Measurements from ENCODE around the gene MGAT4A.
"Not testable (repeated sequence)": the region's sequence is repeated elsewhere in the genome, so short reads cannot be mapped to it uniquely, and the experiment has no call there.

Gene MGAT4A

GRCh38 chr2:98759827-98760625 lies 29.1 kb upstream of the MGAT4A start:
- no peak for DNase-seq (ENCODE audit: low read depth)

GRCh38 chr2:98759338-98759737 lies 28.4 kb upstream of the MGAT4A start:
- no peak for DNase-seq (ENCODE audit: low read depth)

DNA sequence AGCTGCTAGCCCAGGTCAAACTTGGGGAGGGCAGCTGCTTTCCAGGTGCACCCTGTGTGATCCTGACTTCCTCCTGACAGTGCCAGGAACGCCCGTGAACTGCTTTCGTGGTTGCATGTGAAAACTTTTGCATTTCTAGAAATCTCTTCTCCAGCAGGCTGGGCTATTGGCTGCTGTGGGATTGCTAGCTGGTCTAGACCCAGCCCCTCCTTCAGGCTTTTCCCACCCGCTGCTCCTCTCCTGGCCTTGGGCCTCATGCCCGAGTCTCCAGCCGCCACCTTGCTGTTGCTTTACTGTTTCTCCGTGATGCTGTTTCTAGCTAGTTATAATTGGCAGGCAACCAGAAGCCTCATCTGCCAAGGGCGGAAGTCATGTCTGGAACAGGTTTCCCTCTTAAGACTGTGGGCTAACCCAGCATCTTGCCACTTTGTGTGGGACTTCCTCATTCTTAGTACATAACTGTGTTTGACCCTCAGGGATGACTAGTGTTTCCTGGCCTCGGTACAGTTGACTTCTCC lies 27.0 kb upstream of the MGAT4A start:
- DNase-seq (ENCODE audit: low read depth), result no peak

DNA sequence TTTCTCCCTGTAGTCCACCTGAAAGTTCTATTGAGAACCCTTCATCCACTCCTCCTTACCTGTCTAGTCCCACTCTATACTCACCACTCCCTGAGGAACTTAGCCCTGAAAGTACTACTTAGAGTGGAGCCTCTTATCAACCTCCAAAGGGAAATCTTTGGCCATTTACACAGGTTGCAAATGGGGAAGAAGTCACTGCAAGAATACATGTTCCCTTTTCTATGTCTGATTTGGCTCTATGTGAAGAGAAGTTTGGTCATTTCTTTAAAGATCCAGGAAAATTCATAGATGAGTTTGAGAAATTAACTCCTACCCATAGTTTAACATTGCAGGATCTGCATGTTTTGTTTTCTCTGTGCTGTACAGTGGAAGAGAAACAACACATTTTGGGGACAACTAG lies 22.9 kb upstream of the MGAT4A start:
- no peak for DNase-seq (ENCODE audit: low read depth)

- DNase-seq (ENCODE audit: low read depth), result not testable (repeated sequence)
Measured at GRCh38 chr2:98752711-98753110, 21.8 kb upstream of the MGAT4A start.

DNA sequence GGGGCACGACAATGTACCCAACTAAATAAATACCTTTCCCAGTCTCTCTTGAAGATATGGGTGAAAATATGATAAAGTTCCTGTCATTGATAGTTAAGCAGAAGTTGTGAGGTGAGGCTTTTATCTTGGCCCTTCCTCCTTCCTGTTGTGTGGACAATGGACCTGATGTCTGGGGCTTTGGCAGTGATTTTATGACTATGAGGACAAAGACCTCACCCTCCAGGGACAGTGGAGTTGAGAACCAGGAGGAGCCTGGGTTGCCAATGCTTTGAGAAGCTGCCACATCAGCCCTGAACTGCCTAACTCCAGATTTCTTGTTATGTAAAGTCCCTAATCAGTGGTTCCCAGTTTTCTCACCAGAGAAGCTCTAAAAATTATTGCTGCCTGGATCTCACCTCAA lies 20.8 kb upstream of the MGAT4A start:
- DNase-seq (ENCODE audit: low read depth), result no peak

DNA sequence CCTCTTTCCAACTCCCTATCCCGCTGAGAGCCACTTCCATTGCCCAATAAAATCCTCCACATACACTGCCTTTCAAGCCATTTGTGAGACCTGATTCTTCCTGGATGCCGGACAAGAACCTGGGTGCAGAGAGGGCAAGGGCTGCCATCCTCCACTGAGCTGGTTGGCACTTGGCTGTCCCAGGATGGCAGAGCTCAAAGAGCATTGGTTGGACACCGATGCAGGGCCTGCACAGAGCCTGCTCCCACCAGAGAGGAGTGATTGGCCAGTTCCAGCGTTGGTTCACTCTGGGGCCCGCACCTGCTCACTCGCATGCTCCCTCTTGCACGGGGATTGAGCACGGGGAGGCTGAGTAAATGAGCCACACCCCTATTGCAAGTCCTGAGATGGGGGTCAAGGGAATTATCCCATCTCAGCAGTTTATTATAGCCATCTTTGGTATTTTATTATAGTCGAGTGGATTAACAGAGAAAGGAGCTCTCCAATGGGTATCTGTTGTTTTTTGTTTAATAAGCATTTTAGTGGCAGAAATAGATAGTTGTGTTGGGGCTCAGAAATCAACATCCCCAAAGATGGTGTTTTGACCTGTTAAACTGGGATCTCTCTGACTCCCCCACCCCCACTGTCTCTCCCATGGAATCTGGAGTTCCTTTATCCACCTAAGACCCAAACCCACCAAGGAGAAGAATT lies 19.8 kb upstream of the MGAT4A start:
- DNase-seq (ENCODE audit: low read depth), result no peak

- no peak for DNase-seq (ENCODE audit: low read depth)
Measured at GRCh38 chr2:98749066-98749450, 18.1 kb upstream of the MGAT4A start.

DNA sequence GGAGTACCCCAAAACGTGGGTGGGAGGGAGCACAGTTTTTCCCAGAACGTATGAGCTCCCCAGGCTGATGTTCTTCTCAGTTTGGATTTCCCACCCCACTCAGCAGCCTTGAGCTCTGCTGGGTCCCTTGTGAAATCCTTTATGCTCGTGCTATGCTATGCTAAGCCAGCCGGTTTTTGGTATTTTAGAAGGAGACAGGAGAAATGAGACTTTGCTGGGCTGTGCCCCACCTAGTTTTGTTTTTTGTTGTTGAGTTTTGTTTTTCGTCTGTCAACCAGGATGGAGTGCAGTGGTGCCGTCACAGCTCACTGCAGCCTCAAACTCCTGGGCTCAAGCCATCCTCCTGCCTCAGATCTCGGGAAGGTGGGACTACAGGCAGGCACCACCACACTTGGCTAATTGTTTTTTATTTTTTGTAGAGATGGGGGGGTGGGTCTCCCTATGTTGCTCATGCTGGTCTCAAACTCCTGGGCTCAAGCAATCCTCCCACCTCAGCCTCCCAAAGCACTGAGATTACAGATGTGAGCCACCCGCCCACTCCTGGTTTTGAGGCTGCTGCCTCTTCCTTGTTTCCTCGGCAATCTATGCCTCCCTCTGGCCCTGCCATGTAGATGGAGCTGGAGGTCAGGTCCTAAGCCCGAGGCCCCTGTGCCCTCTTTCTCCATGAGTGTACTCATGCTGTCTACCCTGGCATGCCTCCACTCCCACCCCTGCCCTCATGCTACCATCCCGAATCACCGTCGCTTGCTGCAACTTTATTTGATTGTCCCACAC lies 17.5 kb upstream of the MGAT4A start:
- no peak for DNase-seq (ENCODE audit: low read depth)

- DNase-seq (ENCODE audit: low read depth), result no peak
Measured at GRCh38 chr2:98747888-98748287, 17.0 kb upstream of the MGAT4A start.

GRCh38 chr2:98746426-98746825 lies 15.5 kb upstream of the MGAT4A start:
- DNase-seq (ENCODE audit: low read depth), result no peak

DNA sequence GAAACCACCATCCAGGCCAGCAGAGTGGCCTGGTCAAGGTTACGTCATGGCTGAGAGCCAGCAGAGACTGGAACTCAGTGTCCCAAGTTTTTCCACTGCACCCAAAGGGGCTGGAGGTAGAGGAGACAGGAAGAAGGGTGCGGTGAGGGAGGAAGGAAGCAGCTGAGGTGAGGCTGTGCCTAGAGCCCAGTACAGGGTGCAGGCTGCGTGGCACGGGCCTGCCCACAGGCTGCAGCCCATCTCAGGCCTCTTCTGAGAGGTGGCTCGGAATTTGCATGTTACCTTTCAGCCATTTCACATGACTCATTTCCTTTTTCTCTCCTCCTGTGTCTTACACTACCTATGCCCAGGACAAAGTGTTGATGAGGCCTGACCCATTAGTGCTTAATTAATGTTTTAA lies 13.7 kb upstream of the MGAT4A start:
- no peak for DNase-seq (ENCODE audit: low read depth)

DNA sequence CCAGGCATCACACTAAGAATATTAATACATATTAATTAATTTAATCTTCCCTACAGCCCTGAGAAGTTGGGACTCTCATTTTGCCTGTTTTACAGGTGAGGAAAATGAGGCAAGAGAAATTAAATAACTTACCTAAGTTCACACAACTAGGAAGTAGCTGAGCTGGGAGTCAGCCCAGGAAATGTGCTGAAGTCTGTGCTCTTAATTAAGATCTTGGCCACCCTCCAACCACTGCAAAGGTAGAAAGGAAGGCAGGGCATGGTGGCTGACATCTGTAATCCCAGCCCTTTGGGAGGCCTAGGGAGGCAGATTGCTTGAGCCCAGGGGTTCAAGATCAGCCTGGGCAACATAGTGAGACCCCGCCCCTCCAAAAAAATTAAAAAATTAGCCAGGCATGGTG lies 12.9 kb upstream of the MGAT4A start:
- no peak for DNase-seq (ENCODE audit: low read depth)

- DNase-seq (ENCODE audit: low read depth), result no peak
Measured at GRCh38 chr2:98739020-98739419, 8.1 kb upstream of the MGAT4A start.

DNA sequence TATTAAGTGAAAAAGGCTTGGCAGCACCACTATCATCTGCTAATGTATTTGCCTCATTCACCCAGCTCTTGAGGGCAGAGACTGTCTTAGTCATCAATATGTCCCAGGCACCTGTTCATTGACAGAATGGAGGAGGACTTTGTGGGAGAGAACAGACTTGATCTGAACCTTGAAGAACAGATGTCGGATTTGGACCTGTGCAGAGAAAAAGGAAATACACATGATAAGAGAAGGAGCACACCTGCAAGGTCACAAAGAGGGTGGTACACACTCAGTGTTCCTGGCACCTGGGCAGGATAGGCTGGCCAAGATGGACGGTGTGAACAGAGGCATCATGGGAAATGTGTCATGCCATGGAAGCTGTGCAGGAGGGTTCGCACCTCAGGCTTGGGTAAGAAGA lies 7.4 kb upstream of the MGAT4A start:
- DNase-seq (ENCODE audit: low read depth), result no peak

- no peak for DNase-seq (ENCODE audit: low read depth)
Measured at GRCh38 chr2:98737848-98738247, 6.9 kb upstream of the MGAT4A start.

DNA sequence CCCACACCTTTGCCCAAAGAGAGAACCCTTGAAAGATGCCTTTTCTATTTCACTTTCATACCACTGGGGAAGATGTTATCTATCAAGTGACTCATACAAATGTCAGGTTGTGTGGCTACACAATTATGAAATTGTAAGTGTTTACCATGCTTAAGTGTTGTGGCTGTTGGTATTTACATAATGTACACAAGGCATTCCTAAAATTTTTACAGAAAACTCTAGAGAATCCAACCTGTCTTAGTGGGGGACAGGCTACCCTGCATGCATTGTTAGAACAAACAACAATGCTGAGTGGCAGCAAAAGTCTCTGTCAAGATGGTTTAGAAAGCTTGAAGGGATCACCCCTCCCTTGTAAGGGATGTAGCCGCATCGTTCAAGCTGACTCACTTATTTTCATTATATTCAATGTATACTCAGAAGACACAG lies 5.5 kb upstream of the MGAT4A start:
- DNase-seq (ENCODE audit: low read depth), result no peak

GRCh38 chr2:98734823-98735260 lies 3.9 kb upstream of the MGAT4A start:
- no peak for DNase-seq (ENCODE audit: low read depth)

GRCh38 chr2:98734162-98734561 lies 3.2 kb upstream of the MGAT4A start:
- no peak for DNase-seq (ENCODE audit: low read depth)

DNA sequence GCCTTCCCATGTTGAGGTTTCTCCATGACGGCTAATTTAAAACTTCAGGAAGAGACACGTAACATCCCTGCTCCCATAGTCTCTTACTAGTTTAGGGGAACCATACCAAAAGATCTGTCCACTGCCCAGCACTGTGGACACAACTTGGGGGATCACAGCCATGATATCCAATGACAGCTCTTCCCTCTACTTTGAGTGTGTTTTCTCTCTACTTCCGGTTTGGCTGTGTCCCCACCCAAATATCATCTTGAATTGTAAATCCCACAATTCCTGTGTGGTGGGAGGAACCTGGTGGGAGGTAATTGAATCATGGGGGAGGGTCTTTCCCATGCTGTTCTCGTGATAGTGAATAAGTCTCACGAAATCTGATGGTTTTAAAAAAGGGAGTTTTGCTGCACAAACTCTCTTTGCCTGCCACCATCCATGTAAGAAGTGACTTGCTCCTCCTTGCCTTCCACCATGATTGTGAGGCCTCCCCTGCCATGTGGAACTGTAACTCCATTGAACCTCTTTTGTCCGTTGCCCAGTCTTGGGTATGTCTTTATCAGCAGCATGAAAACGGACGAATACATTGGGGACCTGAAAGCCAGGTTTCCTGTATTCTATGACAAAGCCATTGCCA lies 1.6 kb upstream of the MGAT4A start:
- no peak for DNase-seq (ENCODE audit: low read depth)

GRCh38 chr2:98731894-98732349 lies 990 bp upstream of the MGAT4A start:
- no peak for DNase-seq (ENCODE audit: low read depth)

GRCh38 chr2:98730707-98731040 lies 258 bp downstream of the MGAT4A start:
- DNase-seq (ENCODE audit: low read depth), result peak; percentile 8
